ENCODE results near the gene CACNA2D2. TPM values are rescaled to one million over a fixed set of nuclear protein-coding genes. Genes with fewer than 3 reads are reported as not detected.

CACNA2D2 gene
- total and polyA plus RNA-seq, 4 donors: 28.2 to 111 (median 69.1) TPM

- DNase-seq (no peak), ATAC-seq (ENCODE audit: insufficient read depth, low FRiP score) (no peak)
- no peak for TF ChIP-seq CTCF (IDR thresholded peaks at IDR 0.05; ENCODE audit: control extremely low read depth, extremely low read depth)
- H3K9ac ChIP-seq (ENCODE audit: insufficient read depth in 1 of 2, low read length in 2 of 2): no peak overlapping the region
- H3K36me3 ChIP-seq (ENCODE audit: control insufficient read depth in 4 of 4, insufficient read depth in 4 of 4, low read length in 4 of 4): peaks cover 0 to 21% (median 16%) of the 10 kb centered on the region in 4 donors
- H3K27ac ChIP-seq (ENCODE audit: low read depth in 1 of 2, low read length in 1 of 2): peak overlapping the region in 1 of 2 donors; percentile 90
- peaks cover 0 to 52% (median 8%) of the 10 kb centered on the region in 5 donors for H3K4me1 ChIP-seq (ENCODE audit: control insufficient read depth in 5 of 5, insufficient read depth in 5 of 5, low read length in 5 of 5)
- no peak overlapping the region for H3K4me3 ChIP-seq
- H3K9me3 ChIP-seq (ENCODE audit: control insufficient read depth in 4 of 4, insufficient read depth in 3 of 4, low read length in 3 of 4): no peaks in the 10 kb centered on the region
- 48 to 83% methylated on average over 6 of the region's 6 CpGs for WGBS, 2 donors
- no peaks in the 10 kb centered on the region for H3K27me3 ChIP-seq (ENCODE audit: control insufficient read depth in 3 of 3, insufficient read depth in 3 of 3, low read length in 2 of 3)
Observed at GRCh38 chr3:50317300-50317699, 186.1 kb downstream of the CACNA2D2 start.

GRCh38 chr3:50316657-50317242 lies 186.7 kb downstream of the CACNA2D2 start:
- H3K9me3 ChIP-seq (ENCODE audit: control insufficient read depth in 4 of 4, insufficient read depth in 3 of 4, low read length in 3 of 4): no peaks in the 10 kb centered on the region
- WGBS, 2 donors: 44 to 69% methylated on average over 9 of the region's 9 CpGs
- H3K36me3 ChIP-seq (ENCODE audit: control insufficient read depth in 4 of 4, insufficient read depth in 4 of 4, low read length in 4 of 4): peaks cover 0 to 21% (median 16%) of the 10 kb centered on the region in 4 donors
- peak overlapping the region in 1 of 2 donors; percentile 90 for H3K27ac ChIP-seq (ENCODE audit: low read depth in 1 of 2, low read length in 1 of 2)
- H3K9ac ChIP-seq (ENCODE audit: insufficient read depth in 1 of 2, low read length in 2 of 2): no peak overlapping the region
- TF ChIP-seq CTCF (IDR thresholded peaks at IDR 0.05; ENCODE audit: control extremely low read depth, extremely low read depth): no peak
- peaks cover 0 to 48% (median 8%) of the 10 kb centered on the region in 5 donors for H3K4me1 ChIP-seq (ENCODE audit: control insufficient read depth in 5 of 5, insufficient read depth in 5 of 5, low read length in 5 of 5)
- no peaks in the 10 kb centered on the region for H3K27me3 ChIP-seq (ENCODE audit: control insufficient read depth in 3 of 3, insufficient read depth in 3 of 3, low read length in 2 of 3)
- no peak for DNase-seq
- no peak overlapping the region for H3K4me3 ChIP-seq
- ATAC-seq (ENCODE audit: insufficient read depth, low FRiP score): peak; percentile 50

- ATAC-seq (ENCODE audit: insufficient read depth, low FRiP score): no peak
- 98% methylated on average over 4 of the region's 4 CpGs for WGBS, 2 donors
- no peaks in the 10 kb centered on the region for H3K9me3 ChIP-seq (ENCODE audit: control insufficient read depth in 4 of 4, insufficient read depth in 3 of 4, low read length in 3 of 4)
- no peak for TF ChIP-seq CTCF (IDR thresholded peaks at IDR 0.05; ENCODE audit: control extremely low read depth, extremely low read depth)
- H3K4me1 ChIP-seq (ENCODE audit: control insufficient read depth in 5 of 5, insufficient read depth in 5 of 5, low read length in 5 of 5): peaks cover 0 to 40% (median 6%) of the 10 kb centered on the region in 5 donors
- no peak overlapping the region for H3K9ac ChIP-seq (ENCODE audit: insufficient read depth in 1 of 2, low read length in 2 of 2)
- DNase-seq: no peak
- peaks cover 0 to 21% (median 16%) of the 10 kb centered on the region in 4 donors for H3K36me3 ChIP-seq (ENCODE audit: control insufficient read depth in 4 of 4, insufficient read depth in 4 of 4, low read length in 4 of 4)
- H3K27ac ChIP-seq (ENCODE audit: low read depth in 1 of 2, low read length in 1 of 2): peak overlapping the region in 1 of 2 donors; percentile 79
- H3K27me3 ChIP-seq (ENCODE audit: control insufficient read depth in 3 of 3, insufficient read depth in 3 of 3, low read length in 2 of 3): no peaks in the 10 kb centered on the region
- no peak overlapping the region for H3K4me3 ChIP-seq
Observed at GRCh38 chr3:50314816-50315215, 188.6 kb downstream of the CACNA2D2 start.

Measured in lung (tissue), 12 donors.